ENCODE results near the gene GPR137C. TPM values are rescaled to one million over a fixed set of nuclear protein-coding genes. Genes with fewer than 3 reads are reported as not detected.

Gene GPR137C
- total RNA-seq, 1 donor from 2014 or later: not detected

- Histone ChIP-seq H3K27me3 (no peaks in the 10 kb centered on the region), H3K9me3 (no peaks in the 10 kb centered on the region), H3K4me1 (no peaks in the 10 kb centered on the region), H3K4me3 (no peak overlapping the region), H3K27ac (no peak overlapping the region), H3K36me3 (peaks cover 10 to 41% of the 10 kb centered on the region in 2 donors)
- no peak for TF ChIP-seq CTCF (IDR thresholded peaks at IDR 0.05)
- no peak for DNase-seq (ENCODE audit: low spot score in 2 of 2)
- intact Hi-C loops (cut with DNase I): no loop called here
Observed at GRCh38 chr14:52663850-52664249, 111.2 kb downstream of the GPR137C start.

GRCh38 chr14:52678591-52678990, 126.0 kb downstream of the GPR137C start:
- no peaks in the 10 kb centered on the region for H3K9me3 ChIP-seq
- no peak for TF ChIP-seq CTCF (IDR thresholded peaks at IDR 0.05)
- no peaks in the 10 kb centered on the region for H3K4me1 ChIP-seq
- intact Hi-C loops (cut with DNase I): no loop called here
- peaks cover 13 to 37% of the 10 kb centered on the region in 2 donors for H3K36me3 ChIP-seq
- no peak for DNase-seq (ENCODE audit: low spot score in 2 of 2)
- no peak overlapping the region for H3K4me3 ChIP-seq
- H3K27ac ChIP-seq: no peak overlapping the region
- H3K27me3 ChIP-seq: no peaks in the 10 kb centered on the region

- TF ChIP-seq CTCF (IDR thresholded peaks at IDR 0.05): no peak
- Histone ChIP-seq H3K4me3 (no peak overlapping the region), H3K27ac (no peak overlapping the region), H3K9me3 (no peaks in the 10 kb centered on the region), H3K4me1 (no peaks in the 10 kb centered on the region), H3K36me3 (no peaks in the 10 kb centered on the region), H3K27me3 (no peaks in the 10 kb centered on the region)
- DNase-seq (ENCODE audit: low spot score in 2 of 2): no peak
- intact Hi-C loops (cut with DNase I): no loop called here
Observed at GRCh38 chr14:52683985-52684520, 131.4 kb downstream of the GPR137C start.

GRCh38 chr14:52686176-52686575, 133.5 kb downstream of the GPR137C start:
- no peak for TF ChIP-seq CTCF (IDR thresholded peaks at IDR 0.05)
- intact Hi-C loops (cut with DNase I): no loop called here
- no peaks in the 10 kb centered on the region for H3K4me1 ChIP-seq

More at GRCh38 chr14:52686176-52686575, 133.5 kb downstream of the GPR137C start:
- no peak for DNase-seq (ENCODE audit: low spot score in 2 of 2)
- H3K9me3 ChIP-seq: no peaks in the 10 kb centered on the region
- H3K27ac ChIP-seq: no peak overlapping the region
- H3K36me3 ChIP-seq: no peaks in the 10 kb centered on the region
- H3K27me3 ChIP-seq: no peaks in the 10 kb centered on the region
- H3K4me3 ChIP-seq: no peak overlapping the region

Other genes with a start within 250 kb of the GPR137C start
- gene PTGER2, start 238.5 kb upstream of the GPR137C start, total RNA-seq: 1.9 TPM
- 1.8 TPM for gene TXNDC16, start 331 bp upstream of the GPR137C start, total RNA-seq
- gene ERO1A, start 142.7 kb downstream of the GPR137C start, total RNA-seq: 25.9 TPM
- 19.3 TPM for gene PSMC6, start 154.4 kb downstream of the GPR137C start, total RNA-seq
- gene STYX, start 177.3 kb downstream of the GPR137C start, total RNA-seq: 5.2 TPM
- 39.9 TPM for gene GNPNAT1, start 238.8 kb downstream of the GPR137C start, total RNA-seq

Data from ascending aorta (tissue), 2 donors.